Mesothelial cell of epicardium (in vitro differentiated cells): Measurements from ENCODE around the gene CEP72. TPM values are rescaled to one million over a fixed set of nuclear protein-coding genes. Genes with fewer than 3 reads are reported as not detected.
"Not testable (repeated sequence)": the region's sequence is repeated elsewhere in the genome, so short reads cannot be mapped to it uniquely, and the experiment has no call there.

Source experiments
- DNase-seq, 2 experiments: peaks; one replicate each; pipeline ENCODE4 v3.0.0; 2021; ENCODE audit warnings: low spot score in 2 of 2; ENCODE audit not compliant: unreplicated experiment in 2 of 2
- H3K27ac Mint-ChIP-seq: 2 replicates; pipeline ENCODE4 v1.8.0; 2021; ENCODE audit warnings: mixed read lengths
- H3K27me3 Mint-ChIP-seq: 2 replicates; pipeline ENCODE4 v1.8.0; 2021; ENCODE audit warnings: low read depth, mixed read lengths
- H3K36me3 Mint-ChIP-seq: 2 replicates; pipeline ENCODE4 v1.8.0; 2021; ENCODE audit warnings: mixed read lengths
- H3K4me1 Mint-ChIP-seq: 2 replicates; pipeline ENCODE4 v1.8.0; 2021; ENCODE audit warnings: mixed read lengths
- H3K4me3 Mint-ChIP-seq: 2 replicates; pipeline ENCODE4 v1.8.0; 2021; ENCODE audit warnings: mild to moderate bottlenecking, moderate library complexity, mixed read lengths
- H3K9me3 Mint-ChIP-seq: 2 replicates; pipeline ENCODE4 v1.8.0; 2021; ENCODE audit warnings: mixed read lengths
- total RNA-seq: library from RNA; stranded (reverse); gene quantifications from 3 replicates; pipeline ENCODE4 v1.2.1, GENCODE V29; 2021
- TF ChIP-seq, protein P1 (sequence below): fragments of 200-600 bp; sonication (generic); IDR thresholded peaks from one replicate; pipeline ENCODE4 v1.5.0; 2021; ENCODE audit warnings: antibody characterized with exemption; ENCODE audit not compliant: unreplicated experiment

Gene CEP72
- total RNA-seq, 1 donor from 2014 or later, result 20.3 TPM

DNA sequence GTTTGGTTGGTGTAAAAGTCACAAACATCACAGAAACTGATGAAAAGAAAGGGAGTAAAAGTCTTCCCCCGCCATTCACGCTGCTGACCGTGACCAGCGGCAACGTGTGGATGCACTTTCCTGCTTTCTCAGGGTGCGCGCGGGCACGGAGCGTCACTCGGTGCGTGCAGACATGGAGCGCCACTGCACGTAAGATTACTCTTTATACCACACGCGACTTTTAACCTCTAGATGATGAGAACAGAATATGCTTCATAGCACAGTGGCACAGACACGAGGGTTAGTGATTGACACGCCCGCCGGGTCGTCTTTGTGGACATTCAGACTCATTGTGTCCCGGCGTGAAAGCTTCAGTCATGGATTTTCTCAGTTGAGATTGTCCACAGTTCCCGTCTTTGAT lies 15.7 kb downstream of the CEP72 start:
- Mint-ChIP-seq H3K4me1 (no peaks in the 10 kb centered on the region), H3K4me3 (no peak overlapping the region), H3K27me3 (no peaks in the 10 kb centered on the region), H3K9me3 (no peaks in the 10 kb centered on the region), H3K36me3 (peaks cover 23% of the 10 kb centered on the region), H3K27ac (no peak overlapping the region)
- DNase-seq, result no peak
- TF ChIP-seq, protein P1, sequence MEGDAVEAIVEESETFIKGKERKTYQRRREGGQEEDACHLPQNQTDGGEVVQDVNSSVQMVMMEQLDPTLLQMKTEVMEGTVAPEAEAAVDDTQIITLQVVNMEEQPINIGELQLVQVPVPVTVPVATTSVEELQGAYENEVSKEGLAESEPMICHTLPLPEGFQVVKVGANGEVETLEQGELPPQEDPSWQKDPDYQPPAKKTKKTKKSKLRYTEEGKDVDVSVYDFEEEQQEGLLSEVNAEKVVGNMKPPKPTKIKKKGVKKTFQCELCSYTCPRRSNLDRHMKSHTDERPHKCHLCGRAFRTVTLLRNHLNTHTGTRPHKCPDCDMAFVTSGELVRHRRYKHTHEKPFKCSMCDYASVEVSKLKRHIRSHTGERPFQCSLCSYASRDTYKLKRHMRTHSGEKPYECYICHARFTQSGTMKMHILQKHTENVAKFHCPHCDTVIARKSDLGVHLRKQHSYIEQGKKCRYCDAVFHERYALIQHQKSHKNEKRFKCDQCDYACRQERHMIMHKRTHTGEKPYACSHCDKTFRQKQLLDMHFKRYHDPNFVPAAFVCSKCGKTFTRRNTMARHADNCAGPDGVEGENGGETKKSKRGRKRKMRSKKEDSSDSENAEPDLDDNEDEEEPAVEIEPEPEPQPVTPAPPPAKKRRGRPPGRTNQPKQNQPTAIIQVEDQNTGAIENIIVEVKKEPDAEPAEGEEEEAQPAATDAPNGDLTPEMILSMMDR, result no peak

DNA sequence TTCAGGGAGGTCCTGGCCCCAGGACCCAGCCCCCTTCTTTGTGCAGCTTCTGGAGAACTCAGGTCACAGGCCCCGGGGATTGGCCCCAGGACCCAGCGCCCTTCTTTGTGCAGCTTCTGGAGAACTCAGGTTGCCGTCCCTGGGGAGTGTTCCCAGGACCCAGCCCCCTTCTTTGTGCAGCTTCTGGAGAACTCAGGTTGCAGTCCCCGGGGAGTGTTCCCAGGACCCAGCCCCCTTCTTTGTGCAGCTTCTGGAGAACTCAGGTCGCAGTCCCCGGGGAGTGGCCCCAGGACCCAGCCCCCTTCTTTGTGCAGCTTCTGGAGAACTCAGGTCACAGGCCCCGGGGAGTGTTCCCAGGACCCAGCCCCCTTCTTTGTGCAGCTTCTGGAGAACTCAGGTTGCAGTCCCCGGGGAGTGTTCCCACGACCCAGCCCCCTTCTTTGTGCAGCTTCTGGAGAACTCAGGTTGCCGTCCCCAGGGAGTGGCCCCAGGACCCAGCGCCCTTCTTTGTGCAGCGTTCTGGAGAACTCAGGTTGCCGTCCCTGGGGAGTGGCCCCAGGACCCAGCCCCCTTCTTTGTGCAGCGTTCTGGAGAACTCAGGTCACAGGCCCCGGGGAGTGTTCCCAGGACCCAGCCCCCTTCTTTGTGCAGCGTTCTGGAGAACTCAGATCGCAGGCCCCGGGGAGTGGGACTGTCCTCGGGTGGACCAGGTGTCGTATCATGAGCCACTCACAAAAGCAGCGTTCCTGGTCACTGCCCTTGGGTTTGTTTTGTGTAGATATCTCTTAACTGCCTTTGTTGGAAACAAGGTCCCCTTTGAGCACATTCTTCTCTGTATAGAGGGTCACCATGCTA lies 16.4 kb downstream of the CEP72 start:
- not testable (repeated sequence) for H3K4me3 Mint-ChIP-seq, H3K27ac Mint-ChIP-seq, H3K27me3 Mint-ChIP-seq, H3K9me3 Mint-ChIP-seq, H3K4me1 Mint-ChIP-seq, DNase-seq
- peaks cover 21% of the 10 kb centered on the region for H3K36me3 Mint-ChIP-seq

DNA sequence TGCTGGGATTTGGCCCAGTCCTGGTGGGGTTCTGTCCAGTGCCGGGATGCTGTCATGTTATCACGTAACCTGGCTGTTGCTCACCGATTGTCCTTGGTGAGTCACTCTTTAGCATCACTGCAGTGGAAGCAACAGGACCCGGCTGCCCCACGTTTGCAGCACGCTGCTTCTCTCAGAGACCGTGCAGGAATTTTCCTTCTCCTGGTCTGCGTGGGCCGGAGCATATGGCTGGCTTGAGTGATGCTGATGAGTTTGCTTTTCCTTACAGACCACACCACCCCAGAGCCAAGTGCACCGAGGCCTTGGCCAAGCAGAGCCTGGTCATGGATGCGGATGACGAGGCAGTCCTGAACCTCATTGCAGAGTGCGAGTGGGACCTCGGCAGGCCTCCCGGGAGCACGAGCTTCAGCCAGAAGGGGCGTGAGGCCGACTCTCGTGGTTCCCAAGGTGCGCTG lies 21.4 kb downstream of the CEP72 start:
- Mint-ChIP-seq H3K27me3 (no peaks in the 10 kb centered on the region), H3K27ac (no peak overlapping the region), H3K4me1 (no peaks in the 10 kb centered on the region), H3K4me3 (no peak overlapping the region), H3K9me3 (no peaks in the 10 kb centered on the region), H3K36me3 (peaks cover 27% of the 10 kb centered on the region)
- no peak for DNase-seq
- TF ChIP-seq, protein P1, result no peak

DNA sequence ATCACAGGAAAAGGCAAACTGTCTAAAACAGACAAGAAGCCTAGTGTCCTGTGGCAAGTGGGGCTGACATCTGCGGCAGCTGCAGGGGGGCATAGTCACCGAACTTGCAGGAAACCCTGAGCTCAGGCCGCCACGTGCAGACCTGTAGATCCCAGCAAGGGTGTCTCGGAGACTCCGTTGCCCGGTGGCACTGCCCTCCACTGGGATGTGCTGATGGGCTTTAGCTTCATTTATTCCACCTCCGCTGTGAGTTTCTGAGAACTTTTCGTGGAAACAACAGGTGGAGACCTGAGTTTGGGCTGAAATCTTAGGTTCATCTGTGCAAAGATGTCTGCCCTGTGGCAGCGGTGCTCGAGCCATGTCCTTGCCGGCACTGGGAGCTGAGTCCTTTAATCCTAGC lies 22.1 kb downstream of the CEP72 start:
- Mint-ChIP-seq H3K4me1 (no peaks in the 10 kb centered on the region), H3K4me3 (no peak overlapping the region), H3K36me3 (peaks cover 24% of the 10 kb centered on the region), H3K9me3 (no peaks in the 10 kb centered on the region), H3K27me3 (no peaks in the 10 kb centered on the region), H3K27ac (no peak overlapping the region)
- no peak for DNase-seq
- TF ChIP-seq, protein P1, result no peak

DNA sequence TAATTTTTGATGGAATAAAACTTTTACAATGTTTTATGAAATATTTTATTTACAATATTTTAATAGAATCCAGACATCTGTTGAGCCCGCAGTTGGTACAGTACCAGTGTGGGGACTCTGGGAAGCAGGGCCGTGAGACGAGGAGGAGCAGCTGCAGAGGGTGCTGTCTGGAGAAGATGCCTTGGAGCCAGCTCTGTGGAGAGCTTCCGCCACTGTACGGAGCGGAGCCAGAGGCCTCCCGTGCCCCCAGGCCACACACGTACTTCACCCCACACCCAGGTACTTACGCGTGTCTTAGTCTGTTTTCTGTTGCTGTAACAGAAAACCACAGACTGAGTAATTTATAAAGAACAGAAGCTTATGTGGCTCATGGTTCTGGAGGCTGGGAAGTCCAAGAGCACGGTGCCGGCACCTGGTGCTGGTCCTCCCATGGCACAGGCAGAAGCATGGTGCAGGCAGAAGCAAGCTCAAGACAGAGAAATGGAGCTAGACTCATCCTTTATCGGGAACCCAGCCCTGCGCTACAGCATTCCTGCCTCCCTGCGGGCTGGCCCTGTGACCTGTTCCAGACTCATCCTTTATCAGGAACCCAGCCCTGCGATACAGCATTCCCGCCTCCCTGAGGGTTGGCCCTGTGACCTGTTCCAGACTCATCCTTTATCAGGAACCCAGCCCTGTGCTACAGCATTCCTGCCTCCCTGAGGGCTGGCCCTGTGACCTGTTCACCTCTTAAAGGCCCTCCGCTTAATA lies 23.3 kb downstream of the CEP72 start:
- Mint-ChIP-seq H3K27ac (no peak overlapping the region), H3K27me3 (no peaks in the 10 kb centered on the region), H3K4me1 (no peaks in the 10 kb centered on the region), H3K9me3 (no peaks in the 10 kb centered on the region), H3K36me3 (peaks cover 24% of the 10 kb centered on the region), H3K4me3 (no peak overlapping the region)
- TF ChIP-seq, protein P1, result no peak
- no peak for DNase-seq

DNA sequence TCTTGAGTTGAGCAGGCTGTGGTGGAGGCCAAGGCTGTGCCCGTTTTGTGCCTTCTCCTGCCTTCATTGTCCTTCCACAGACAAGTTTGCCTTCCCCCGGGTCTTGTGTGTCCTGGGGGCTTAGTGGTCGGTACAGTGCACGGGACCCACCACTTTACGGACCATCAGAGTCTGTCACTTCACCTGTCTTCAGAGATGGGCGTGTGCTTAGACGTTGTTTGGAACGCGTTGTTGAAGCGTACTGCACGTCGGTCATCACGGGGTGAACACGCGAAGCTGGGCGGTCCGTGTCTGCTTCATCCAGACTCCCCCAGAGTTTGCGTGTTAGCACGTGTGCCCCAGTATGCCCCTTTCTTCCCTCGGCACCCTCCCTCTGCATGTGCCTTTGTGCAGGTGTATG lies 24.8 kb downstream of the CEP72 start:
- Mint-ChIP-seq H3K27me3 (no peaks in the 10 kb centered on the region), H3K4me1 (no peaks in the 10 kb centered on the region), H3K9me3 (no peaks in the 10 kb centered on the region), H3K36me3 (peaks cover 24% of the 10 kb centered on the region), H3K4me3 (no peak overlapping the region), H3K27ac (no peak overlapping the region)
- DNase-seq, result no peak
- TF ChIP-seq, protein P1, result no peak
